ENCODE measurements around the gene P2RX6. TPM values are rescaled to one million over a fixed set of nuclear protein-coding genes. Genes with fewer than 3 reads are reported as not detected.

The P2RX6 gene
- total and polyA plus RNA-seq, 9 of the 15 experiments (the other 6 are each of a cell fraction or from before 2014, with no cell fraction given): 0.01 to 3.9 (median 1.5) TPM; not detected in 1

GRCh38 chr22:21042978-21043859, 28.3 kb downstream of the P2RX6 start (continued):
- TF ChIP-seq HDAC1 (IDR thresholded peaks at IDR 0.05) (no peak), HBP1 (CRISPR knock-in tag; IDR thresholded peaks at IDR 0.05) (0 out of 2 replicates have a peak, but pooled peaks have one; percentile 6), TAF7 (tag; IDR thresholded peaks at IDR 0.05) (no peak), DEAF1 (CRISPR knock-in tag; IDR thresholded peaks at IDR 0.05) (no peak), ETS1 (conservative IDR thresholded peaks at IDR 0.05; ENCODE audit: control insufficient read depth, low read depth, low read length) (no peak), GABPA (tag; conservative IDR thresholded peaks at IDR 0.05; ENCODE audit: low read depth) (no peak), E2F8 (IDR thresholded peaks at IDR 0.05; ENCODE audit: low read depth, partially characterized antibody) (no peak), HOXB6 (CRISPR knock-in tag; IDR thresholded peaks at IDR 0.05; ENCODE audit: borderline replicate concordance) (no peak), TCF7L2 (IDR thresholded peaks at IDR 0.05; ENCODE audit: low read depth, low read length) (no peak), ESRRA (IDR thresholded peaks at IDR 0.05; ENCODE audit: borderline replicate concordance, low read depth) (no peak), RBBP5 (IDR thresholded peaks at IDR 0.05; ENCODE audit: borderline replicate concordance, insufficient read depth, low read length, poor library complexity, severe bottlenecking) (no peak), TAF9B (IDR thresholded peaks at IDR 0.05; ENCODE audit: partially characterized antibody) (no peak), KDM4B (IDR thresholded peaks at IDR 0.05; ENCODE audit: borderline replicate concordance in 2 of 2, low read depth in 1 of 2) (peak in 1 of 2 experiments; percentile 68; a peak in 1 of 4 replicates), ZNF785 (CRISPR knock-in tag; IDR thresholded peaks at IDR 0.05) (no peak), ELF2 (CRISPR knock-in tag; IDR thresholded peaks at IDR 0.05) (no peak), MLX (CRISPR knock-in tag; conservative IDR thresholded peaks at IDR 0.05) (no peak), ZNF696 (CRISPR knock-in tag; conservative IDR thresholded peaks at IDR 0.05) (no peak), FOXM1 (IDR thresholded peaks at IDR 0.05; ENCODE audit: low read depth) (no peak), FOXM1 (CRISPR knock-in tag; IDR thresholded peaks at IDR 0.05; ENCODE audit: low read depth) (no peak)

Data from K562 (cell line).